ENCODE measurements around the gene CFAP69. TPM values are rescaled to one million over a fixed set of nuclear protein-coding genes. Genes with fewer than 3 reads are reported as not detected.

CFAP69 gene
- total and polyA plus RNA-seq, 2 experiments from 2014 or later = 4.9 to 7.9 TPM

DNA sequence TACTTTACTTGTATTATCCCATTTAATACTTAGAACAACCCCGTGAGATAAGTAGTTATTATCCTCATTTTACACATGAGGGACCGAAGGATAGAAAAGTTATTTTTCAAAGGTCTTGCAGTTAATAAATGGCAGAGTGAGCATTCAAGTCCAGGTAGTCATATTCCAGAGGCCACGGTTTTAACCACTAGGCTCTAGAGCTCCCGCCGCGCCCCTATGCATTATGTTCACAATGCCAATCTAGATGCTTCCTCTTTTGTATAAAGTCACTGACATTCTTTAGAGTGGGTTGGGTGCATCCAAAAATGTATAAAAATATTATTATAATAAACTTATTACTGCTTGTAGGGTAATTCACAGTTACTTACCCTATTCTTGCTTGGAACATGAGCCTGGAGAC, 11.4 kb upstream of the CFAP69 start:
- no peaks in the 10 kb centered on the region for H3K27me3 ChIP-seq (ENCODE audit: insufficient read depth)
- no peaks in the 10 kb centered on the region for H3F3A ChIP-seq (replicated peaks; ENCODE audit: low read depth)
- H3K4me3 ChIP-seq = no peak overlapping the region
- Mint-ChIP-seq H3K27ac (no peak overlapping the region), H3K4me1 (peaks cover 8% of the 10 kb centered on the region), H3K4me3 (no peak overlapping the region), H3K27me3 (ENCODE audit: insufficient read depth, low read depth, poor library complexity) (no peaks in the 10 kb centered on the region), H3K36me3 (ENCODE audit: low read depth) (no peaks in the 10 kb centered on the region; the same call in 2 of the 3 replicates), H3K9me3 (no peaks in the 10 kb centered on the region)
- no peak overlapping the region for H3K27ac ChIP-seq (ENCODE audit: low read depth)
- DNase-seq (ENCODE audit: low spot score) (no peak), ATAC-seq (no peak)
- no peaks in the 10 kb centered on the region for H4K20me1 ChIP-seq (replicated peaks; ENCODE audit: insufficient read depth)
- peaks cover 11% of the 10 kb centered on the region for H3K4me1 ChIP-seq (ENCODE audit: insufficient read depth)
- no peak overlapping the region for H3K4me2 ChIP-seq
- H3K9me2 ChIP-seq (ENCODE audit: insufficient read depth) = no peaks in the 10 kb centered on the region
- H3K36me3 ChIP-seq (ENCODE audit: insufficient read depth) = no peaks in the 10 kb centered on the region
- H3K79me2 ChIP-seq (replicated peaks; ENCODE audit: insufficient read depth) = no peaks in the 10 kb centered on the region
- TF ChIP-seq ZNF331 (CRISPR knock-in tag; IDR thresholded peaks at IDR 0.05; ENCODE audit: low read depth) (no peak), CREB1 (CRISPR knock-in tag; IDR thresholded peaks at IDR 0.05; ENCODE audit: low read depth) (no peak), EZH2 (IDR thresholded peaks at IDR 0.05; ENCODE audit: low read depth, unreplicated experiment) (no peak), EZH2phosphoT487 (IDR thresholded peaks at IDR 0.05; ENCODE audit: unreplicated experiment) (no peak), POLR2AphosphoS5 (IDR thresholded peaks at IDR 0.05; ENCODE audit: low read depth) (no peak), ETS1 (IDR thresholded peaks at IDR 0.05) (no peak)
- TF ChIP-seq, protein P1, sequence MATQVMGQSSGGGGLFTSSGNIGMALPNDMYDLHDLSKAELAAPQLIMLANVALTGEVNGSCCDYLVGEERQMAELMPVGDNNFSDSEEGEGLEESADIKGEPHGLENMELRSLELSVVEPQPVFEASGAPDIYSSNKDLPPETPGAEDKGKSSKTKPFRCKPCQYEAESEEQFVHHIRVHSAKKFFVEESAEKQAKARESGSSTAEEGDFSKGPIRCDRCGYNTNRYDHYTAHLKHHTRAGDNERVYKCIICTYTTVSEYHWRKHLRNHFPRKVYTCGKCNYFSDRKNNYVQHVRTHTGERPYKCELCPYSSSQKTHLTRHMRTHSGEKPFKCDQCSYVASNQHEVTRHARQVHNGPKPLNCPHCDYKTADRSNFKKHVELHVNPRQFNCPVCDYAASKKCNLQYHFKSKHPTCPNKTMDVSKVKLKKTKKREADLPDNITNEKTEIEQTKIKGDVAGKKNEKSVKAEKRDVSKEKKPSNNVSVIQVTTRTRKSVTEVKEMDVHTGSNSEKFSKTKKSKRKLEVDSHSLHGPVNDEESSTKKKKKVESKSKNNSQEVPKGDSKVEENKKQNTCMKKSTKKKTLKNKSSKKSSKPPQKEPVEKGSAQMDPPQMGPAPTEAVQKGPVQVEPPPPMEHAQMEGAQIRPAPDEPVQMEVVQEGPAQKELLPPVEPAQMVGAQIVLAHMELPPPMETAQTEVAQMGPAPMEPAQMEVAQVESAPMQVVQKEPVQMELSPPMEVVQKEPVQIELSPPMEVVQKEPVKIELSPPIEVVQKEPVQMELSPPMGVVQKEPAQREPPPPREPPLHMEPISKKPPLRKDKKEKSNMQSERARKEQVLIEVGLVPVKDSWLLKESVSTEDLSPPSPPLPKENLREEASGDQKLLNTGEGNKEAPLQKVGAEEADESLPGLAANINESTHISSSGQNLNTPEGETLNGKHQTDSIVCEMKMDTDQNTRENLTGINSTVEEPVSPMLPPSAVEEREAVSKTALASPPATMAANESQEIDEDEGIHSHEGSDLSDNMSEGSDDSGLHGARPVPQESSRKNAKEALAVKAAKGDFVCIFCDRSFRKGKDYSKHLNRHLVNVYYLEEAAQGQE (IDR thresholded peaks at IDR 0.05; ENCODE audit: unreplicated experiment) = no peak
- H2AFZ ChIP-seq = no peak overlapping the region

DNA sequence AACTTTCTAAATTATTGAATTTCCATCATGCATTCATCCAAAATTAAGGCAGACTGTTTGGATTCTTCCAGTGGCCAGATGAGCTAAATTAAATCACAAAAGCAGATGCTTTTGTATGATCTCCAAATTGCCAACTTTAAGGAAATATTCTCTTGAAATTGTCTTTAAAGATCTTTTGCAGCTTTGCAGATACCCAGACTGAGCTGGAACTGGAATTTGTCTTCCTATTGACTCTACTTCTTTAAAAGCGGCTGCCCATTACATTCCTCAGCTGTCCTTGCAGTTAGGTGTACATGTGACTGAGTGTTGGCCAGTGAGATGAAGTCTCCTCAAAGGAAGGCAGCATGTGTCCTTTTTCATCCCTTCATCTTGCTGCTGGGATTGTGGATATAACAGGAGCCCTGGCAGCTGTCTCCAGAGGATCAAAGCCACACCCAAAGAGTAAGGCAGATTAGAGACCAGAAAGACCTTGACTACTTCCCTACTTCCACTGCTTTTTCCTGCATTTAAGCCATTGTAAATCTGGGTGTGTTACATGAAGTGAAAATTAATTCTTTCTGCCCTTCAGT, 8.2 kb upstream of the CFAP69 start:
- Histone ChIP-seq H3K4me2 (no peak overlapping the region), H3K9me2 (ENCODE audit: insufficient read depth) (no peaks in the 10 kb centered on the region), H2AFZ (no peak overlapping the region), H3K4me3 (no peak overlapping the region), H3K79me2 (replicated peaks; ENCODE audit: insufficient read depth) (no peaks in the 10 kb centered on the region), H3K4me1 (ENCODE audit: insufficient read depth) (no peaks in the 10 kb centered on the region), H3K36me3 (ENCODE audit: insufficient read depth) (no peaks in the 10 kb centered on the region), H3K27me3 (ENCODE audit: insufficient read depth) (no peaks in the 10 kb centered on the region), H4K20me1 (replicated peaks; ENCODE audit: insufficient read depth) (no peaks in the 10 kb centered on the region), H3F3A (replicated peaks; ENCODE audit: low read depth) (no peaks in the 10 kb centered on the region), H3K27ac (ENCODE audit: low read depth) (no peak overlapping the region)
- Mint-ChIP-seq H3K4me3 (no peak overlapping the region), H3K4me1 (no peaks in the 10 kb centered on the region; the same call in 1 of the 3 replicates), H3K27me3 (ENCODE audit: insufficient read depth, low read depth, poor library complexity) (no peaks in the 10 kb centered on the region), H3K9me3 (no peaks in the 10 kb centered on the region), H3K36me3 (ENCODE audit: low read depth) (no peaks in the 10 kb centered on the region; the same call in 2 of the 3 replicates), H3K27ac (no peak overlapping the region)
- ATAC-seq (no peak), DNase-seq (ENCODE audit: low spot score) (no peak)
- TF ChIP-seq, protein P1 (IDR thresholded peaks at IDR 0.05; ENCODE audit: unreplicated experiment) = no peak
- TF ChIP-seq ZNF331 (CRISPR knock-in tag; IDR thresholded peaks at IDR 0.05; ENCODE audit: low read depth) = no peak

Measured in GM23338 (cell line).